GM12864 (cell line): ENCODE data around the gene TDRD1.

Source experiments
- DNase-seq: peaks from one replicate; pipeline ENCODE4 v3.0.0-alpha.2; 2011; ENCODE audit warnings: low read depth
- H3K4me3 ChIP-seq: 2 replicates; pipeline ENCODE4 v1.5.1; 2011; ENCODE audit warnings: mild to moderate bottlenecking, low read depth, low read length, control low read depth
- CTCF ChIP-seq: IDR thresholded peaks from 2 replicates; pipeline ENCODE4 v1.5.1; 2011; ENCODE audit warnings: low read depth, mild to moderate bottlenecking, moderate library complexity, low read length, control low read depth, inconsistent platforms; ENCODE audit errors: missing control alignments

The TDRD1 gene

DNA sequence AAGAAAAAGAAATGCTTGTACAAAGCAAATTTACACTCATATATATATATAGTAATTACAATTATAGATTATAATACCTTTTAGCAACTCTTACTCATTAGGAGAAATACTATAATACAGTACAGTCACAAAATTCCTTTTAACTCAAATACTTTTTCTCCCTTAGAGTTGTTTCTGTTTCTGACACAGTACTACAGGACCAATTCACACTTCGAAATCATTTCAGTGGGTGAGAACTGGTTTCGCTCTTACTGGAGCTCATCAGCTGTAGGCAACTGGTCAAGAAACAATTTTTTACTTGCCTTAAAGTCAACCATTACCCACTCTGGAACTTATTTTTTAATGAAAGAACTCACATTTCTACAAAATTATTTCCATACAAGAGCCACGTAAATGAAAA is 11.2 kb upstream of the TDRD1 start:
- TF ChIP-seq CTCF = no peak
- no peak overlapping the region for H3K4me3 ChIP-seq
- no peak for DNase-seq

- TF ChIP-seq CTCF = no peak
- H3K4me3 ChIP-seq = no peak overlapping the region
- DNase-seq = no peak
These were observed 10.6 kb upstream of the TDRD1 start for GRCh38 chr10:114168450-114169009.

- H3K4me3 ChIP-seq = peak overlapping the region; percentile 100; the same call in 1 of the 2 replicates
- TF ChIP-seq CTCF = no peak
- DNase-seq = no peak
These were observed 6.9 kb upstream of the TDRD1 start for GRCh38 chr10:114172216-114172615.

GRCh38 chr10:114172776-114173602 is 6.2 kb upstream of the TDRD1 start:
- peak overlapping the region; percentile 100 for H3K4me3 ChIP-seq
- no peak for TF ChIP-seq CTCF
- no peak for DNase-seq

DNA sequence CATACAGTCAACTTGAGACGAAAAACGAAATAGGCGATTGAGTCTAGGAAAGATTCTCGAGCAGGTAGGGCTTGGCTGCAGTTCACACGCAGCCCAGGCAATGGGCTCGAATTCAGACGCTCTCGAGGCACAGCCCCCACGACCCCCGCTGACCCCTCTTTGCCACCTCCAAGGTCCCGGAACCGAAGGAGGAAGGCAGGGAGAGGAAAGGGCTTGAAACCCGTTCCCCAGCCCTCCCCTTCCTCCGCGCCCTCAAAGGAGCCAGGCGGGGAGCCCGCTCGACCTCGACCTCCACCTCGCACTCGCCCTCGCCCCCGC is 5.6 kb upstream of the TDRD1 start:
- no peak for DNase-seq
- TF ChIP-seq CTCF = no peak
- peak overlapping the region; percentile 100 for H3K4me3 ChIP-seq

DNA sequence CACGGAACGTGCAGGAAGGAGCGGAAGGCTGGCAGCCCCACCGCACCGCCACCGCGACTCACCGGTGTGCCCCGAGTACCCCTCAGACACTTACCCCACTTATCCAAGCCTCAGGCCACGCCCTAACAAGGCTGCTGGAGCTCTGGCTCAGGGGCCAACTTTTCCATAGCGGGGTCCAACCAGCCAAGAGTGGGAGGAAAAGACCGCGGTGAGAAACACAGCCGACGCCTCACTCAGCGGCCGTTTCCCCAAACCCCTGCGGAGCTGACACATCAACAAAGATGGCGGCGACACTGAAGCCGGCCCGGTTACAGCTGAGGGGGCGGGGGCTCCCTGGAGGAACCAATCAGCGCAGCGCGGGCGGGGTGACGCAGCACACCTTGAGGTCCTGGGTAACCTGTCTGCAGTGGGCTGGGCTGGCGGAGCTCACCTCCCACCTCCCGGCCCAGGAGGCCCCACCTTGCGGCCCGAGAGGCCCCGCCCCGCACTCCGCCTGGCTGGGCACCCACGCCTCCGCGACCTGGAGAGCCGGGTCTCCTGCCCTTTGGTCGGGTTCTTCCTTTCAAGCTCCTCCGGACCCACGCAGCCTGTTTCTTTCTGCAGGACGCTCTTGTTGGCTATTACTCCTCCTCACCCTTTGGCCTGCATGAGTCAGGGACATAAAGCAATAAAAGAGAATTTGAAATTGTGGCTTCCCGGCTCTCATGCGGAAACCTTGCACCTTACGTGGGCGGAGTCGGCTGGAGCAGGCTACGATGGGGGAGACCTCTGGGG is 5.0 kb upstream of the TDRD1 start, which contains the start of gene CCDC186:
Gene CCDC186, minus strand, starts transcription at position 283 of the 774 bp plus-strand sequence. CDS start 10,935 bp downstream, outside the sequence.
- no peak for TF ChIP-seq CTCF
- DNase-seq = peak; percentile 92

More for the DNA sequence above, 5.0 kb upstream of the TDRD1 start, which contains the start of gene CCDC186:
- H3K4me3 ChIP-seq = peak within 1 kb of the TSS; percentile 100
